ACC112 (cell line): Measurements from ENCODE around the gene MST1R.
A peak's percentile ranks its signal among the peaks of the same experiment; 100 is the strongest.
"Not testable (repeated sequence)": the region's sequence is repeated elsewhere in the genome, so short reads cannot be mapped to it uniquely, and the experiment has no call there.

Experiments
- H2AFZ ChIP-seq: fragments of 200-600 bp; sonication (generic); one replicate; pipeline ENCODE4 v1.6.0; 2017; ENCODE audit warnings: antibody characterized with exemption, low read length; ENCODE audit not compliant: unreplicated experiment
- H3K27ac ChIP-seq: fragments of 200-600 bp; sonication (generic); 2 replicates; pipeline ENCODE4 v1.5.1; 2014; ENCODE audit warnings: low read depth, mild to moderate bottlenecking, antibody characterized with exemption, low read length, moderate library complexity
- H3K27me3 ChIP-seq: fragments of 200-600 bp; sonication (generic); 2 replicates; pipeline ENCODE4 v1.6.1; 2014; ENCODE audit warnings: mild to moderate bottlenecking, antibody characterized with exemption, low read length, moderate library complexity, mixed read lengths; ENCODE audit not compliant: insufficient read depth
- H3K36me3 ChIP-seq: fragments of 200-600 bp; sonication (generic); 2 replicates; pipeline ENCODE4 v1.6.1; 2016; ENCODE audit warnings: mild to moderate bottlenecking, antibody characterized with exemption, low read length, moderate library complexity, mixed read lengths; ENCODE audit not compliant: insufficient read depth
- H3K4me1 ChIP-seq: fragments of 200-600 bp; sonication (generic); one replicate; pipeline ENCODE4 v1.6.1; 2016; ENCODE audit warnings: low read length, mixed read lengths; ENCODE audit not compliant: insufficient read depth, unreplicated experiment, control insufficient read depth
- H3K4me3 ChIP-seq: fragments of 200-600 bp; sonication (generic); 2 replicates; pipeline ENCODE4 v1.5.1; 2014; ENCODE audit warnings: mild to moderate bottlenecking, low read depth, low read length
- H3K79me2 ChIP-seq: fragments of 200-600 bp; sonication (generic); one replicate; pipeline ENCODE4 v1.6.0; 2016; ENCODE audit warnings: low read length; ENCODE audit not compliant: control insufficient read depth, unreplicated experiment, insufficient read depth

Gene MST1R

DNA sequence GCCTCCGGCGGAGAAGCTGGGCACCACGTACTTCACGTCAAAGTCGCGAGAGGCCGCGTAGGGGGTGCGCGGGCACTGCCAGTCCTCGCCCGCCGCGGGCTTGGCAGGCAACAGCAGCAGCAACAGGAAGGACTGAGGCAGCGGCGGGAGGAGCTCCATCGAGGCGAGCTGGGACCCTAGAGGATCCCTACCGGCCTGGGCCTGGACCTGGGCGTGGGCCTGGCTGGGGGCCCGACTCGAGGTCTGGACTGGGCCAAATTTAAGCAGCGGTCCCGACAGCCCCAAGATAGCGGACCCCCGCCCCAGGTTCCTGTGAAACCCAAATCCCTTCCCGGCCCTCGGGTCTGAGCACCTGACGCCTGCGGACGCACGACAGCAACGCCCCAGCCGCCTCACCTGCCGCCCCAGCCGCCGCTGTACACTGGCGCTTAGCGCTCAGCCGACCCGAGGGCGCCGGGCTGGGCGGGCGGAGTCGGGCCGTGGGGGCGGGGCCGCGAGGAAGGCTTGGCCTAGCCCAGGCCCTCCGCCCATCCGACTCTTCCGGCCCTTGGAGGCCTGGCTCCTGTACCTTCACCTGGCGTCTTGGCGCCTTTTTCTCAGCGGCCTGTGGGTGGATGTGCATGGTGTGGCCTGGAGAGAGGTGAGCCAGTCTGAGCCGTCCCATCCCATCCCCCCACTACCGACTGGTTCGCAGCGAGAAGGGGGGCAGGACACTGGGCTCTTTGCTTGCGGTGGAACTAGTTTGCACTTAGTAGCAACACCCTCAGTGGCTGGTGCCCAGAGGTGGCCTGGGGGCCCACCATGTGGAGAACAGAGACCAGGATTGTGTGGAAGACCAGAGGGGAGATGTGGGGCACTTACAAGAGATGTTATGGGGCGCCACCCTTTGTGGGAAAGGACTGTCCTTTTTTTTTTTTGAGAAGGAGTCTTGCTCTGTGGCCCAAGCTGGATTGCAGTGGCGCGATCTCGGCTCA is at the start of gene MST1R:
Gene MST1R (minus strand): TSS at position 423 of the 974 bp plus-strand sequence. CDS start 264 bp downstream, at position 159.
- Histone ChIP-seq H3K79me2 (no peaks in the 10 kb centered on the region), H3K36me3 (no peaks in the 10 kb centered on the region), H3K4me3 (peak within 1 kb of the TSS; percentile 46), H3K27ac (no peak within 1 kb of the TSS), H3K27me3 (no peaks in the 10 kb centered on the region), H2AFZ (peak within 1 kb of the TSS; percentile 43), H3K4me1 (peaks cover 22% of the 10 kb centered on the region)

DNA sequence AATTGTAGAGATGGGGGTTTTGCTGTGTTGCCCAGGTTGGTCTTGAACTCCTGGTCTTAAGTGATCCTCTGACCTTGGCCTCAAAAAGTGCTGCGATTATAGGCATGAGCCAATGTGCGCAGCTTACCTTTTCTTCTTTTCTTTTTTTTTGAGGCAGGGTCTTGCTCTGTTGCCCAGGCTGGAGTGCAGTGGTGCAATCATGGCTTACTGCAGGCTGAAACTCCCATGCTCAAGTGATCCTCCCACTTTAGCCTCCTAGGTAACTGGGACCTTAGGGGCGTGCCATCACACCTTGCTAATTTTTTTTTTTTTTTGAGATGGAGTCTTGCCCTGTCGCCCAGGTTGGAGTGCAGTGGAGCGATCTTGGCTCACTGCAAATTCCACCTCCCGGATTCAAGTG is 49.3 kb upstream of the MST1R start:
- Histone ChIP-seq H3K4me1 (peaks cover 22% of the 10 kb centered on the region), H3K36me3 (no peaks in the 10 kb centered on the region), H3K79me2 (peaks cover 73% of the 10 kb centered on the region), H3K27ac (no peak overlapping the region), H3K4me3 (no peak overlapping the region), H2AFZ (no peak overlapping the region), H3K27me3 (no peaks in the 10 kb centered on the region)

- Histone ChIP-seq H3K79me2 (peaks cover 70% of the 10 kb centered on the region), H3K36me3 (peaks cover 8% of the 10 kb centered on the region; the same call in 1 of the 2 replicates), H3K4me1 (peaks cover 13% of the 10 kb centered on the region), H2AFZ (no peak overlapping the region), H3K4me3 (no peak overlapping the region), H3K27ac (no peak overlapping the region), H3K27me3 (no peaks in the 10 kb centered on the region)
These were observed 39.0 kb upstream of the MST1R start for GRCh38 chr3:49942651-49943050.

DNA sequence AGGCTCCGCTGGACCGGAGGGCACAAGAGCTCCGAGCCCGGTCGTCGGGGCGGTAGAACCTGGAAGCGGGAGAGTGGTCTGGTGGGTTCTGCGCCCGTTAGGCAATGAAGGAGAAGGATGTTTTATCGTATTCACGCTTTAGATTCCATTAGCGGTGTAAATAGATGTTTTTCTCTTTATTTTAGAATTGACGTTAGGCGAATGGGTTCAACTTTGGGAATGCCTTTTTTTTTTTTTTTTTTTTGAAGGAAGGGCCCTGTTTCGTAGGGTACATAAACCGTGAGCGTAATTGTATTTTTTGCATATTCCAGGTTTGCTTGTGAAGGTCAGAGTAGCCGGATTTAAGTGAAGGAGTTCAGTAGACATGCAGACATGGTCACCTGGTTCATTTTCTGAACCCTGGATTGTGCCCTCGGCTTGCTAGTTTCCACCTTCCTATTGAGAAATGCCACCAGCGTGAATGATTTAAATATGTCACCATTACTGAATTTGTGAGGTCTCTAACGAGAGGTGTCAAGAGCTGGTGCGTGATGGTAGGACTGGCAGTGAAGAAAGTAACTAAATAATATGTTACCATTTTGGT is 37.1 kb upstream of the MST1R start:
- Histone ChIP-seq H3K4me1 (peaks cover 13% of the 10 kb centered on the region), H3K36me3 (peaks cover 8% of the 10 kb centered on the region; the same call in 1 of the 2 replicates), H3K27me3 (no peaks in the 10 kb centered on the region), H3K27ac (peak overlapping the region; percentile 84), H2AFZ (peak overlapping the region; percentile 89), H3K79me2 (peaks cover 51% of the 10 kb centered on the region), H3K4me3 (peak overlapping the region; percentile 99)

DNA sequence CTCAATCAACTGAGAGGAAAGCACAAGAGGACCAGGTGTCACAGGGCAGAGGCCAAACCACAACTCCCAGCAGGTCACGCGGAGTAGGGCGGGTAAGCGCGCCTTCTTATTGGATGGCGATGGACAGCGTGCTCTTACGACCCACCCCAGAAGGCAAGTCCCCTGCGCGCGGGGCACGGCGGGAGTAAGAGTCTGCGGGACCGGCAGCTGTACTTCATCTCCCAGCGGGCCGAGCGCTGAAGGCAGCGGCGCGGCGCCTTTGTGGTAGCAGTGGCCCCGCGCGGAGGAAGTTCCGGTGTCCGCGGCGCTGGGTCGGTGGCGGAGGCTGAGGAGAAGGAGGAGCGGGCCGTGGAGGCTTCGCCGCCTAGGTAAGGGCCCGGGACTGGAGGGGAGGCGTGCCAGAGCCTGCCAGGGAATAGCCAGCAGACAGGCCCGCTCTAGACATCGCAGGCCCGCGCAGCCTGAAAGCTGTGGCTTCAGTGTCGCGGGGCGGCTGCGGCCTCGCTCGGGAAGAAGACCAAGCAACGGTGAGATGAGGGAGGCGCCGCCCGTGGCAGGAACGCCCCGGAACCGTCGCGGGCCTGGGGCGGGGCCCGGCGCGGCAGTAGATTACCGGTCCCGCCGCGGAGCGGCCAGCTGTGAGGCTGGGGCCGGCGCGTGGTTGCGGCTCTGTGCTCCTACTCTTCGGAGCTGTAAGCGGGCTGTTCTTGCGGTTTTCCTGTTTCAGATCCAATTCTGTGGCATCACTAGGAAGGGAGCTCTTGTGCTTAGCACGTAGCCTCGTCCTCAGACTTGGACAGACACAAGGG is 36.4 kb upstream of the MST1R start, which contains the start of gene RBM6:
Gene RBM6 (plus strand): TSS at position 293 of the 809 bp plus-strand sequence. CDS start 22,492 bp downstream, outside the sequence.
- Histone ChIP-seq H3K79me2 (peaks cover 45% of the 10 kb centered on the region), H3K27me3 (no peaks in the 10 kb centered on the region), H3K4me1 (peaks cover 13% of the 10 kb centered on the region), H3K36me3 (peaks cover 8% of the 10 kb centered on the region; the same call in 1 of the 2 replicates), H2AFZ (peak within 1 kb of the TSS; percentile 89), H3K27ac (peak within 1 kb of the TSS; percentile 84), H3K4me3 (peak within 1 kb of the TSS; percentile 99)

GRCh38 chr3:49937090-49937489 is 33.4 kb upstream of the MST1R start:
- no peak overlapping the region for H3K4me3 ChIP-seq
- peaks cover 6% of the 10 kb centered on the region for H3K4me1 ChIP-seq
- peaks cover 16% of the 10 kb centered on the region for H3K79me2 ChIP-seq
- no peaks in the 10 kb centered on the region for H3K27me3 ChIP-seq
- no peak overlapping the region for H3K27ac ChIP-seq
- H3K36me3 ChIP-seq: no peaks in the 10 kb centered on the region
- no peak overlapping the region for H2AFZ ChIP-seq

- H3K36me3 ChIP-seq, H3K27ac ChIP-seq, H2AFZ ChIP-seq, H3K4me3 ChIP-seq, H3K79me2 ChIP-seq, H3K27me3 ChIP-seq: not testable (repeated sequence)
- H3K4me1 ChIP-seq: peaks cover 13% of the 10 kb centered on the region
These were observed 28.6 kb upstream of the MST1R start for GRCh38 chr3:49932281-49932680.

- Histone ChIP-seq H2AFZ (peak overlapping the region; percentile 70), H3K4me3 (no peak overlapping the region), H3K36me3 (no peaks in the 10 kb centered on the region), H3K27ac (no peak overlapping the region), H3K4me1 (peaks cover 13% of the 10 kb centered on the region), H3K79me2 (peaks cover 5% of the 10 kb centered on the region), H3K27me3 (no peaks in the 10 kb centered on the region)
These were observed 27.2 kb upstream of the MST1R start for GRCh38 chr3:49930922-49931321.

GRCh38 chr3:49930168-49930690 is 26.6 kb upstream of the MST1R start:
- Histone ChIP-seq H3K4me3 (peak overlapping the region; percentile 85), H3K27ac (peak overlapping the region; percentile 5; the same call in 1 of the 2 replicates), H3K27me3 (no peaks in the 10 kb centered on the region), H3K4me1 (peaks cover 13% of the 10 kb centered on the region), H2AFZ (peak overlapping the region; percentile 70), H3K36me3 (no peaks in the 10 kb centered on the region), H3K79me2 (peaks cover 5% of the 10 kb centered on the region)
